DOHH2 (cell line): ENCODE data around the gene MED28.

Experiments used
- H3F3A ChIP-seq: fragments of 200-600 bp; sonication (generic), shearing (Covaris generic); 2 replicates; pipeline ENCODE4 v1.6.0; 2016; ENCODE audit warnings: antibody characterized with exemption, mild to moderate bottlenecking; ENCODE audit not compliant: control insufficient read depth, insufficient read depth
- H3K27ac ChIP-seq: fragments of 200-600 bp; sonication (generic); 2 replicates; pipeline ENCODE4 v1.5.1; 2014; ENCODE audit warnings: low read depth, mild to moderate bottlenecking, low read length, moderate library complexity
- H3K27me3 ChIP-seq: fragments of 200-600 bp; sonication (generic); 2 replicates; pipeline ENCODE4 v1.6.1; 2014; ENCODE audit warnings: mild to moderate bottlenecking, low read length, mixed read lengths; ENCODE audit not compliant: control insufficient read depth
- H3K36me3 ChIP-seq: fragments of 200-600 bp; sonication (generic); 2 replicates; pipeline ENCODE4 v1.6.1; 2014; ENCODE audit warnings: mild to moderate bottlenecking, low read length, moderate library complexity, mixed read lengths; ENCODE audit not compliant: control insufficient read depth
- H3K4me1 ChIP-seq: fragments of 200-600 bp; sonication (generic); 2 replicates; pipeline ENCODE4 v1.6.1; 2014; ENCODE audit warnings: mild to moderate bottlenecking, low read length, mixed read lengths; ENCODE audit not compliant: control insufficient read depth
- H3K4me2 ChIP-seq: fragments of 200-600 bp; sonication (generic); 2 replicates; pipeline ENCODE4 v1.6.0; 2014; ENCODE audit warnings: mild to moderate bottlenecking, low read length, moderate library complexity
- H3K4me3 ChIP-seq: fragments of 200-600 bp; sonication (generic); 2 replicates; pipeline ENCODE4 v1.5.1; 2014; ENCODE audit warnings: mild to moderate bottlenecking, low read length, mixed read lengths
- H3K79me2 ChIP-seq: fragments of 200-600 bp; sonication (generic); 2 replicates; pipeline ENCODE4 v1.6.1; 2014; ENCODE audit warnings: mild to moderate bottlenecking, low read length, mixed read lengths; ENCODE audit not compliant: control insufficient read depth
- H3K9me2 ChIP-seq: fragments of 200-600 bp; sonication (generic); replicated peaks from 2 replicates; pipeline ENCODE4 v1.6.1; 2014; ENCODE audit warnings: mild to moderate bottlenecking, low read length, mixed read lengths; ENCODE audit not compliant: control insufficient read depth
- H3K9me3 ChIP-seq: fragments of 200-600 bp; sonication (generic); 2 replicates; pipeline ENCODE4 v1.6.1; 2014; ENCODE audit warnings: antibody characterized with exemption, low read length, mixed read lengths; ENCODE audit not compliant: control insufficient read depth, insufficient read depth
- H4K20me1 ChIP-seq: fragments of 200-600 bp; sonication (generic); 2 replicates; pipeline ENCODE4 v1.6.0; 2014; ENCODE audit warnings: low read depth, mild to moderate bottlenecking, antibody characterized with exemption, low read length, moderate library complexity; ENCODE audit not compliant: control insufficient read depth, insufficient read depth
- EZH2phosphoT487 ChIP-seq: fragments of 200-600 bp; sonication (generic); IDR thresholded peaks from 2 replicates; pipeline ENCODE4 v1.6.1; 2017; ENCODE audit warnings: borderline replicate concordance, mild to moderate bottlenecking, antibody characterized with exemption, low read length, moderate library complexity, mixed read lengths
- TF ChIP-seq, protein P1 (sequence below): fragments of 200-600 bp; sonication (generic); IDR thresholded peaks from one replicate; pipeline ENCODE4 v1.5.1; 2014; ENCODE audit warnings: antibody characterized with exemption, mild to moderate bottlenecking, low read depth, low read length; ENCODE audit not compliant: poor library complexity, severe bottlenecking

MED28 gene

GRCh38 chr4:17630228-17630627 lies 15.8 kb downstream of the MED28 start:
- no peak overlapping the region for H3K4me3 ChIP-seq
- H3K27me3 ChIP-seq: no peaks in the 10 kb centered on the region
- H3K4me2 ChIP-seq: no peak overlapping the region
- H3K9me2 ChIP-seq: no peaks in the 10 kb centered on the region
- no peaks in the 10 kb centered on the region for H3K9me3 ChIP-seq
- no peaks in the 10 kb centered on the region; the same call in 1 of the 2 replicates for H4K20me1 ChIP-seq
- peaks cover 7% of the 10 kb centered on the region; the same call in 1 of the 2 replicates for H3K79me2 ChIP-seq
- H3K27ac ChIP-seq: no peak overlapping the region
- TF ChIP-seq EZH2phosphoT487: no peak
- TF ChIP-seq, protein P1, sequence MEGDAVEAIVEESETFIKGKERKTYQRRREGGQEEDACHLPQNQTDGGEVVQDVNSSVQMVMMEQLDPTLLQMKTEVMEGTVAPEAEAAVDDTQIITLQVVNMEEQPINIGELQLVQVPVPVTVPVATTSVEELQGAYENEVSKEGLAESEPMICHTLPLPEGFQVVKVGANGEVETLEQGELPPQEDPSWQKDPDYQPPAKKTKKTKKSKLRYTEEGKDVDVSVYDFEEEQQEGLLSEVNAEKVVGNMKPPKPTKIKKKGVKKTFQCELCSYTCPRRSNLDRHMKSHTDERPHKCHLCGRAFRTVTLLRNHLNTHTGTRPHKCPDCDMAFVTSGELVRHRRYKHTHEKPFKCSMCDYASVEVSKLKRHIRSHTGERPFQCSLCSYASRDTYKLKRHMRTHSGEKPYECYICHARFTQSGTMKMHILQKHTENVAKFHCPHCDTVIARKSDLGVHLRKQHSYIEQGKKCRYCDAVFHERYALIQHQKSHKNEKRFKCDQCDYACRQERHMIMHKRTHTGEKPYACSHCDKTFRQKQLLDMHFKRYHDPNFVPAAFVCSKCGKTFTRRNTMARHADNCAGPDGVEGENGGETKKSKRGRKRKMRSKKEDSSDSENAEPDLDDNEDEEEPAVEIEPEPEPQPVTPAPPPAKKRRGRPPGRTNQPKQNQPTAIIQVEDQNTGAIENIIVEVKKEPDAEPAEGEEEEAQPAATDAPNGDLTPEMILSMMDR: no peak
- H3K4me1 ChIP-seq: no peaks in the 10 kb centered on the region
- peaks cover 96% of the 10 kb centered on the region for H3K36me3 ChIP-seq
- peaks cover 13% of the 10 kb centered on the region for H3F3A ChIP-seq

DNA sequence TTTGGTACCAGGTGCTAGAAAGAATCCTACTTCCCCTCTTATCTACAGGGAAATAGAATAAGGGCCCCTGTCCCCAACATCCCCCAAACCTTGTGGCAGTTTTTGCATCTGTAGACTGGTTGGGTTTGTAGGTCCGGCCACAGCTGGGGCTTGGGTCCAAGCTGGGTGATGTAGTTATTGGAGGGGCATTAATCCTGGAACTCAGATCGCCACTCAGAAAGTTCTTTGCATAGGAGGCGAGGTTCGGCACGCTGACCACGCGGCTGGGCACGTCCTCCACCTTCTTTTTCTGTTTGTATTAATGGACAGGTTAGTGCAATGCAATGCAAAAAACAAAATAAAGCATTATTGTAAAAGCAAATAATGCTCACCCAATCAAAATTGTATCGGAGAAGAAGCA lies 19.2 kb downstream of the MED28 start:
- TF ChIP-seq, protein P1: no peak
- TF ChIP-seq EZH2phosphoT487: no peak
- H3K27me3 ChIP-seq: no peaks in the 10 kb centered on the region
- peaks cover 78% of the 10 kb centered on the region for H3K36me3 ChIP-seq
- H3K27ac ChIP-seq: no peak overlapping the region
- H3K4me3 ChIP-seq: no peak overlapping the region
- no peaks in the 10 kb centered on the region for H3K9me2 ChIP-seq
- H3K4me2 ChIP-seq: no peak overlapping the region
- peaks cover 18% of the 10 kb centered on the region for H3F3A ChIP-seq
- H4K20me1 ChIP-seq: no peaks in the 10 kb centered on the region; the same call in 1 of the 2 replicates
- H3K79me2 ChIP-seq: peaks cover 4% of the 10 kb centered on the region; the same call in 1 of the 2 replicates
- 0 out of 2 replicates have a peak, but pooled peaks cover 2% of the 10 kb centered on the region for H3K4me1 ChIP-seq
- H3K9me3 ChIP-seq: no peaks in the 10 kb centered on the region

- Histone ChIP-seq H3F3A (peaks cover 18% of the 10 kb centered on the region), H3K4me1 (0 out of 2 replicates have a peak, but pooled peaks cover 2% of the 10 kb centered on the region), H3K79me2 (no peaks in the 10 kb centered on the region), H3K36me3 (peaks cover 64% of the 10 kb centered on the region), H3K9me3 (no peaks in the 10 kb centered on the region), H3K9me2 (no peaks in the 10 kb centered on the region), H3K4me3 (no peak overlapping the region), H3K27me3 (no peaks in the 10 kb centered on the region), H3K27ac (no peak overlapping the region), H4K20me1 (no peaks in the 10 kb centered on the region; the same call in 1 of the 2 replicates), H3K4me2 (no peak overlapping the region)
- TF ChIP-seq EZH2phosphoT487: no peak
These were observed 20.6 kb downstream of the MED28 start for GRCh38 chr4:17635056-17635455.

GRCh38 chr4:17636341-17636695 lies 21.9 kb downstream of the MED28 start:
- no peaks in the 10 kb centered on the region for H3K9me3 ChIP-seq
- peaks cover 18% of the 10 kb centered on the region for H3F3A ChIP-seq
- no peaks in the 10 kb centered on the region for H3K27me3 ChIP-seq
- no peak overlapping the region for H3K4me2 ChIP-seq
- 0 out of 2 replicates have a peak, but pooled peaks cover 2% of the 10 kb centered on the region for H3K4me1 ChIP-seq
- no peak overlapping the region for H3K27ac ChIP-seq
- no peaks in the 10 kb centered on the region; the same call in 1 of the 2 replicates for H4K20me1 ChIP-seq
- H3K4me3 ChIP-seq: no peak overlapping the region
- no peaks in the 10 kb centered on the region for H3K9me2 ChIP-seq
- H3K36me3 ChIP-seq: peaks cover 52% of the 10 kb centered on the region
- H3K79me2 ChIP-seq: no peaks in the 10 kb centered on the region
- no peak for TF ChIP-seq EZH2phosphoT487
